Measurements from ENCODE around the gene ITPRID1.

ITPRID1 gene

DNA sequence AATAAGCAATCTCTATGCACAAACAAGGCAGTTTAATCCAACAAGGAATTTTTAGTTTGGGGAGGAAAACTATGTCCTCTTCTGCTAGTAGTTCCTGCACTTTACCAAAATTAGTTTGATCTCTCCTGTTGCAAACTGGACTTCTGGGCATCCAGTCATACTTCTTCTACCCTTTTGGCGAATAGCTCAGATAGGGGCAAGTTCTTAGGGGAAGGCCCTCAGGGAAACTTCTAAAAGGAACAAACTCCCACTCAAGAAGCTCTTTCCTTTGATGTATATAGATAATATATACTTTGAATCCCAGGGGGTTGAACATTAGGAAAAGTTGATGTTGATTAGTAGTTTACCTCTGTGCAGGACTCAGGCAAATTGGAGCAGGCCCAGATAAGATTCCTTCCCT lies 151.7 kb downstream of the ITPRID1 start:
- Histone ChIP-seq H3K27ac (peak overlapping the region in 9 of 11 experiments; percentile 16 to 65 (median 39); a peak in 13 of 22 replicates), H3K9me3 (replicated peaks in 1 of 11) (peaks cover 0 to 22% (median 0%) of the 10 kb centered on the region in 11 experiments; a peak in 8 of 22 replicates), H3K4me2 (peak overlapping the region in 8 of 11 experiments; percentile 55 to 74 (median 70); a peak in 16 of 22 replicates), H3K4me1 (peaks cover 4 to 55% (median 21%) of the 10 kb centered on the region in 10 experiments; a peak in 17 of 20 replicates), H3K9ac (no peak overlapping the region), H4K20me1 (no peaks in the 10 kb centered on the region), H3K27me3 (no peaks in the 10 kb centered on the region), H3K4me3 (no peak overlapping the region), H3K36me3 (no peaks in the 10 kb centered on the region)
- no peak for TF ChIP-seq Cebpa-rat (IDR thresholded peaks at IDR 0.05)

DNA sequence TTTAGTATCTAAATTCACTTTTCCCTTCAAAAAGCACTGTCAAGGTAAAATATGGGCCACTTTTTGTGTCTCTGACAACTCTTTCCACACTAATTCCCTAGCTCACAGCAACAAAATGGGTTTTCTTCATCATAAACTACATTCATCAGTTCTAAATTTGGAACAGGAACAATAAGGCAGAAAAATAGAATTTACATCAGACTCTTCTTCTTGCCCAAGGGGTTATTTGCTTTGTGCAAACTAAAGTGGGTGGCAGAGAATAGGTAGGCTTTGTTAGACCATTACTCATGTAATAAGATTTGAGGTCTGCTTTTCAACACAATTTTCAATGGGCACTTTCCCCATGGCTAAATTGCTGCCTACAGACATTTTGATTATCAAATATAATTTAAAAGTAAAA lies 155.6 kb downstream of the ITPRID1 start:
- no peak overlapping the region for H3K4me3 ChIP-seq
- H3K4me2 ChIP-seq = peak overlapping the region in 4 of 11 experiments; percentile 4 to 64 (median 38); a peak in 7 of 22 replicates
- H3K27ac ChIP-seq = no peak overlapping the region
- H3K36me3 ChIP-seq = no peaks in the 10 kb centered on the region
- H3K4me1 ChIP-seq = peaks cover 4 to 48% (median 16%) of the 10 kb centered on the region in 10 experiments; a peak in 17 of 20 replicates
- no peak for TF ChIP-seq Cebpa-rat (IDR thresholded peaks at IDR 0.05)
- H3K27me3 ChIP-seq = no peaks in the 10 kb centered on the region
- no peaks in the 10 kb centered on the region for H4K20me1 ChIP-seq
- no peak overlapping the region for H3K9ac ChIP-seq
- peaks cover 0 to 13% (median 5%) of the 10 kb centered on the region in 11 experiments; a peak in 4 of 22 replicates for H3K9me3 ChIP-seq (replicated peaks in 1 of 11)

DNA sequence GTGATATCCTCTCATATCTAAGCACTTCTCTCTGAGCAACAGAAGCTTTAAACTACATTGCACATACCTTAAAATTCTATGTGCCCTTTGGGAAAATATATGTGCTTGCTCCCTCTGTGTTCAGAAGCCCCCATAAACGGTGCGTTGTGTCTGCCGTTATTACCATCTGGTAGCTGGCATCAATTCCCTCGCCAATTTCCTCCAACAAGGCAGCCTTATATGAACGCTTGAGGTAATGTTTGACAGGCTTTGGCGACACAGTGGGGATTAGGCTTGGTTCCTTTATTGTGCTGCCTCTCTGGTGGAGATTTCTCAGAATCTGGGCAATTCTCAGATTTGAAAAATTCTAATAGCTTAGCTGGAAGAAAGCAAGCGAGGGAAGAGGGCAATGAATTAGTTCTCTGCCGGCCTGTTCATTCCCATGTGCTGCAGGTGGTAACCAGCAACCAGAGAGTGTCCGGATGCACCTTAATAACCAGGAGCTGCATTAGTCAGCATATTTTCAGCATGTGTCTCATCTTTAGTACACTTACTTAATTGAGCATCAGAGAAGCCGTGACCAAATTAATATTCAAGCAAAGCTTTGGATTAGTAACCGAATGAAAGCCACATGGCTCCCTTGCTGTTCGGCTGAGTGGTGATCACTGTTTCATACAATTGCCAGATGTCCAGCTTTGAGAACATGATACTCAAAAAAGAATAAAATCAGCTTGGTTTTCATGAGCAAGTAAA lies 165.8 kb downstream of the ITPRID1 start:
- Histone ChIP-seq H3K27me3 (no peaks in the 10 kb centered on the region), H3K36me3 (no peaks in the 10 kb centered on the region), H4K20me1 (no peaks in the 10 kb centered on the region), H3K9ac (no peak overlapping the region), H3K4me1 (no peaks in the 10 kb centered on the region), H3K4me2 (no peak overlapping the region), H3K27ac (no peak overlapping the region), H3K4me3 (no peak overlapping the region), H3K9me3 (replicated peaks in 1 of 11) (no peaks in the 10 kb centered on the region)
- TF ChIP-seq Cebpa-rat (IDR thresholded peaks at IDR 0.05) = no peak

DNA sequence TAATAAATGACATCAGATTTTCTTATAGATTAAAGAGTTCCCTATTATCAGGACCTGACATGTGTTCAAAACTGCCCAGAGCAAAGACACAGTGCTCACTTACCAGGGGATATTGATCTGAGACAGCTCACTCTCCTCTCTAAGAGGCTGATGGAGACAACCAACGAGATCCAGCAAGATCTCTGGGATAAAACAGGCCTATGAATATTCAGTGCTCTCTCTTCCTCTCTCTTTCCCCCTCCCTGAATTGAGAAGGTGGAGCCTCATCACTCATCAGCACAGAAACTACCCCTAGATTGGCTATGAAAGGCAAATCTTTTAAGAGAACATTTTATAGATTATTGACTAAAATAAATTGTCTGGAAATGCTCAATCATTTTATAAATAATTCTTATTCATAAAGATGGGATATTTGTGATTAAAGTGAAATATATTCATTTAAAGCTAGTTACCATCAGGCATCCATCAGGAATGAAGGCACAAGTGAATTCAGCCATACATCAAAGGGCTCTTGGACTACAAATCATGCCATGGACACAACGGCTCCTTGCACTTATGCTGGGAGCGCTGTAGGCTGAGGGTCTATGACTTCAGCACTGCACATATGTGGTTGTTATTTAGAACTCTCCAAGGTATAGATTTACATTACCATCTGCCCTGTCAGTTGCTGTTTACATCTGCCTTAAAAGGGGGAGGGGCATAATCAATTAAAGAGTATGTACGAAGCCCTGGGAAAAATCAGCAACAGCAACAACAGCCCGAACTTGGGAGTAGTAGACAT lies 169.7 kb downstream of the ITPRID1 start:
- no peaks in the 10 kb centered on the region for H3K27me3 ChIP-seq

DNA sequence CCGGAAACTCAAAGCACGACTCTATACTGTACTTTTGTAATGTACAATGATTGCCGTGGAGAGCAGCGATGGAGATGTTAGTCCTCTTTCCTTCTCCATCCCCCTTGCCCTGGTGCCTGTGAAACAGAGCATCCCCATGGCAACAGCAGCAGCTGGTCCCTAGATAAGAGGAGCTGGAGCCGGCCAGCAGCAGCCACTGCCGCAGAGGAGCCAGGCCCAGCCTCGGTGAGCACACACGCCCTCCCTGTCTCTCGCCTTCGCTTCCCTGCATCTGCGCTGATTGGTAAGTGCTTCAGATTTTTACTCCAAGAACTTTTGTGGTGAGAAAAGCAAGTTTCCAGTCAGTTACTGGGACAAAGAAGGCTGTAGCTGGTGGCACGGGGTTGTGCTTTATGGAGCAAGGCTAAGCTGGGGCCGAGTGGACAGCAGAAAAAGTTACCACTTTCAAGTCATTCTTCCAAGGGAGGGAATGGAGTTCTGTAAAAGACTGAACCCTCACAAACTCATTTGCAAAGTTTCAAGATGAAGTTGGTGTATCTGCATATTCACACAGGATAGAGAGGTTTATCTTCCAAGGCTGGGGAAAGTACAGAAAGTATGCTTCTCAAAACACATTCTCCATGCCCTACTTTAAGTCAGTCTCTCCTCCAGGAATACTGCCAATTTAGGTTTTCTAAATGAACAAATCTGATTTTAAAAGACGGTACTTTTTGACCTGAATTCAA lies 173.3 kb downstream of the ITPRID1 start, which contains the start of gene PPP1R17:
PPP1R17 (plus strand) TSS at position 192 of the 725 bp plus-strand sequence. CDS start 5,227 bp downstream, outside the sequence.
- Histone ChIP-seq H3K4me2 (peak within 1 kb of the TSS in 8 of 11 experiments; percentile 21 to 81 (median 70); a peak in 12 of 22 replicates), H3K9ac (peak within 1 kb of the TSS in 4 of 11 experiments; percentile 1 to 59 (median 36); a peak in 4 of 22 replicates), H3K4me1 (peaks cover 0 to 45% (median 22%) of the 10 kb centered on the region in 10 experiments; a peak in 12 of 20 replicates), H3K27me3 (no peaks in the 10 kb centered on the region), H3K4me3 (peak within 1 kb of the TSS in 2 of 10 experiments; percentile 0 to 27; a peak in 2 of 20 replicates), H4K20me1 (no peaks in the 10 kb centered on the region), H3K27ac (peak within 1 kb of the TSS in 5 of 11 experiments; percentile 14 to 79 (median 52); a peak in 10 of 22 replicates), H3K9me3 (replicated peaks in 1 of 11) (no peaks in the 10 kb centered on the region), H3K36me3 (no peaks in the 10 kb centered on the region)
- no peak for TF ChIP-seq Cebpa-rat (IDR thresholded peaks at IDR 0.05)

More for the DNA sequence above, 169.7 kb downstream of the ITPRID1 start:
- Histone ChIP-seq H3K9me3 (replicated peaks in 1 of 11) (no peaks in the 10 kb centered on the region), H3K4me3 (no peak overlapping the region), H3K4me2 (no peak overlapping the region), H3K9ac (no peak overlapping the region), H3K4me1 (peaks cover 0 to 26% (median 12%) of the 10 kb centered on the region in 10 experiments; a peak in 12 of 20 replicates), H3K27ac (no peak overlapping the region), H4K20me1 (no peaks in the 10 kb centered on the region), H3K36me3 (no peaks in the 10 kb centered on the region)
- no peak for TF ChIP-seq Cebpa-rat (IDR thresholded peaks at IDR 0.05)

DNA sequence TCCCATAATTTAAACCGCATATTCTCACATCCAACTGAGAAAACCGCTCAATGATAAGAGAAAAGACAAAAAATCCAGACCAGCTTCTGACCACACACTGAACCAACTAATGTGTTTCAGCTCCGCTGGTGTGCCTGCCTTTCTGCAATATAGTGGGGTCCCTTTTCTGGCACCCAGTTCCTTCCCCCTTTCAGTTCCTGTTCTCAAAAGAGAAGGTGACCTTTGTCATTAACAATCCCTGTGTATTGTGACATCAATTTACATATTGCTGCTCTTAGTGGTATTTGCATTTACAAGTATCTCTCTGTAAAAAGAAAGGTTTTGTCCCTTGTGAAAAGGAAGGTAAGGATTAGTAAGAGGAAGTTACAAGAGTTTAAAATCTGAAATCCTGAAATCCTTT lies 174.5 kb downstream of the ITPRID1 start:
- Histone ChIP-seq H3K27me3 (no peaks in the 10 kb centered on the region), H3K36me3 (no peaks in the 10 kb centered on the region), H3K4me2 (peak overlapping the region in 8 of 11 experiments; percentile 21 to 81 (median 70); a peak in 14 of 22 replicates)

DNA sequence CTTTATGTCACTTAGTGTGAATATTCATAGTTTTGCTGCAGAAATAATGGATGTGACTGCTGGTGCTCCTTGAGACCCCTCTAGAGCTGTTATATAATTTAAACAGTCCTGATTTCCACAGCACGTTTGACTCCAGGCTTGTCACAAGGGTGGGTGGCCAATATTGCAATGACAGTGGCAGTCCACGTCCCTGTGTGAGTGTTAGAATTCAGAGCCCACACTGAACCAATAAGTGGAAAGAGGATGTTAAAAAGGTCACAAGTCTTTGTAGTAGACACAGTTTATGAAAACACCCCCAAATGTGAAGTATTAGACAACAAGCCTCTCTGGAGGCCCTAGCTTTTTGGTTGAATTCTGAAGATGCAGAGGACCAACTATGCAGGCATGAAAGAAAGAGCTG lies 175.1 kb downstream of the ITPRID1 start:
- no peaks in the 10 kb centered on the region for H3K36me3 ChIP-seq
- H3K9me3 ChIP-seq (replicated peaks in 1 of 11) = no peaks in the 10 kb centered on the region
- no peaks in the 10 kb centered on the region for H3K27me3 ChIP-seq
- H3K4me2 ChIP-seq = peak overlapping the region in 9 of 11 experiments; percentile 18 to 81 (median 70); a peak in 14 of 22 replicates
- peaks cover 0 to 45% (median 22%) of the 10 kb centered on the region in 10 experiments; a peak in 12 of 20 replicates for H3K4me1 ChIP-seq
- H4K20me1 ChIP-seq = no peaks in the 10 kb centered on the region
- H3K9ac ChIP-seq = peak overlapping the region in 1 of 11 experiments; percentile 47; a peak in 2 of 22 replicates
- no peak for TF ChIP-seq Cebpa-rat (IDR thresholded peaks at IDR 0.05)
- no peak overlapping the region for H3K4me3 ChIP-seq
- H3K27ac ChIP-seq = peak overlapping the region in 5 of 11 experiments; percentile 6 to 79 (median 49); a peak in 9 of 22 replicates

More for the DNA sequence above, 174.5 kb downstream of the ITPRID1 start:
- H3K27ac ChIP-seq = peak overlapping the region in 6 of 11 experiments; percentile 14 to 79 (median 50); a peak in 11 of 22 replicates
- peak overlapping the region in 3 of 11 experiments; percentile 1 to 59 (median 55); a peak in 4 of 22 replicates for H3K9ac ChIP-seq
- no peaks in the 10 kb centered on the region for H3K9me3 ChIP-seq (replicated peaks in 1 of 11)
- peaks cover 0 to 45% (median 22%) of the 10 kb centered on the region in 10 experiments; a peak in 12 of 20 replicates for H3K4me1 ChIP-seq
- peak in 4 of 11 experiments; percentile 23 to 79 (median 64); a peak in 4 of 22 replicates for TF ChIP-seq Cebpa-rat (IDR thresholded peaks at IDR 0.05)
- H3K4me3 ChIP-seq = peak overlapping the region in 2 of 10 experiments; percentile 0 to 27; a peak in 2 of 20 replicates
- no peaks in the 10 kb centered on the region for H4K20me1 ChIP-seq

DNA sequence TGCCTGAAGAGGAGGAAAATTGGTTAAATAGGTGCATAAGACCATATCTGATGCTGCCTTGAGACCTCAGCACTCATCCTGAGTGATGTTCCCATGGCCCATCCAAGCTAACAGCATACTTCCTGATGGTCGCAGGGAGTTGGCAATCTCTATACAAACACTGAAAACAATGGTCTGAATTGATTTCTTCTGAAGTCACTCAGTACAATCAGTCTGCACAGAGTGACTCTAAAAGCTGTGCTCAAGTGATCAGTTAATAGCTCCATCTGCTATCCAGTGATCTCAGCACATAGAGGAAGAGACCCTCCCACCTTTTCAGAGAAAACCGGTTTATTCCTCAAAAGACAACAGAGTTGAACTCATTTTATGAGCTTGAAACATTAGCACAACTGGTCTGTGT lies 177.0 kb downstream of the ITPRID1 start:
- Histone ChIP-seq H3K27me3 (no peaks in the 10 kb centered on the region), H3K36me3 (no peaks in the 10 kb centered on the region), H3K9ac (no peak overlapping the region), H4K20me1 (no peaks in the 10 kb centered on the region), H3K4me1 (peaks cover 0 to 45% (median 22%) of the 10 kb centered on the region in 10 experiments; a peak in 12 of 20 replicates), H3K4me2 (no peak overlapping the region), H3K27ac (no peak overlapping the region), H3K9me3 (replicated peaks in 1 of 11) (no peaks in the 10 kb centered on the region), H3K4me3 (no peak overlapping the region)
- no peak for TF ChIP-seq Cebpa-rat (IDR thresholded peaks at IDR 0.05)
